HG03135 (cell line): ENCODE data around the gene NBPF9.
"Not testable (repeated sequence)": the region's sequence is repeated elsewhere in the genome, so short reads cannot be mapped to it uniquely, and the experiment has no call there.

Source experiments
- ATAC-seq: cut with Tn5 transposase; IDR thresholded peaks from one replicate; pipeline ENCODE4 v1.9.1; 2021; ENCODE audit warnings: mild to moderate bottlenecking, moderate library complexity; ENCODE audit not compliant: unreplicated experiment

The NBPF9 gene

DNA sequence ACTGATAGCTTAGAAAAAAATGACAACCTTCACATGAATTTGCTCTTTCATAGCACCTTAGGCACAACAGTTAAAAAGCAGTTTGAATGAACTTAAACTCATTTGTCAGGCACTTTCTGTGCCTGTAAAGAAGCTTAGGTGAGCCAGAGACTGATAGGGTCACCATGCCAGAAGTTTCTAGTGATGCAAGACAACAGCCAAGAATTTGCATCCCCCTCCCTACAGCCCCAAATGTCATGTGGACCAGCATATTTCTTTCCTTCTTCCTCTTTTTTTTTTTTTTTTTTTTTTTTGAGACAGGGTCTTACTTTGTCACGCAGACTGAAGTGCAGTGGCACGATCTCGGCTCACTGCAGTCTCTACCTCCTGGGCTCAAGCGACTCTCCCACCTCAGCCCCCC lies 89.8 kb downstream of the NBPF9 start:
- not testable (repeated sequence) for ATAC-seq

DNA sequence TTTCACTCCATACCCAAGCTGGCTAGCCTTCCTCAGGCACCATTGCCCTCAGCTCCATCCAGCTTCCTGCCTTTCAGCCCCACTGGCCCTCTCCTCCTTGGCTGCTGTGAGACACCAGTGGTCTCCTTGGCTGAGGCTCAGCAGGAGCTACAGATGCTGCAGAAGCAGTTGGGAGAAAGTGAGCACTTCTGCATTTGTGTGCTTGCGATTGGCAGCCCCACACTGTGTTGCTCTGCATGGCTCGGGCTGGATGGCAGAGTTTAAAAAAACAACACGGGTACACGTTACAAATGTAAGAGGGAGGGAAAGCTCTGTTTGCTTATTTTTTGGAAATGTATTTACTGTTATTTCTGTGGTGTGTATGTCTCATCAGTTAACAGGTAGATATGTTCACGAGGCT lies 90.8 kb downstream of the NBPF9 start:
- ATAC-seq: not testable (repeated sequence)

DNA sequence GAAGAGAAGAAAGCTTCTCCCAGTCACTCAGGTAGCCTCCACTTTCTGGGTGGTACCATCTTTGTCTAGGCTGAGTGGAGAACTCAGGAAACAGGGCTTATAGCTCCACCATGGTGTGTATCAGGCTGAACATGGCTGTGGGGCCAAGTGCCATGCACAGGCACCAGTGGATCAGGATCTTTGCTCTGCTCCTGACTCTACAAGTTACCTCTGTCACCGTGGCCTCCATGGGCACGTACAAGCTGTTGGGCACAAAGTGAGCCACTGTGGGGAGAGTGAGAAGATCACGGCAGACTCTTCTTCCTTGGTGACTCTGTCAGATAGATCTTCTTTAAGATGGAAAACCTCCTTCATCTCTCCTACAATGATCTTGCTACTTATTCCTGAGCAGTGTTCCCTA lies 93.6 kb downstream of the NBPF9 start:
- ATAC-seq: not testable (repeated sequence)

DNA sequence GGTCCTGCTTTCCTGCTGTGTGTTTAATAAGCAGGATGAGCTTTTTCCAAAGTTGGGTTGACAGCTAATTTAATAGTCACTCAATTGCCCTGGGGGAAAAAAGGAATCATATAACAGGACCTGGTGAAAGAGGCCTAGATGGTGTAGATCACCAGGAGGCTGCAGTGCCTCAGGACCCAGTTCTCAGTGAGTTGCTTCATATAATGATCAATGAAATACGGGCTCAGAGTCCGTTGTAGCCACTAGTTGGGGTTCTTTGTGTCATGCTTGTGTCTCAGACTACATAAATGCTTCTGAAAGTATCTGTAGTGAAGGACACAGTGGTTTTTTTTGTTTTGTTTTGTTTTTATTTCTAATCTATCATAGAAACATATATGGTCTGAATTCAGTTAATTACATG lies 94.6 kb downstream of the NBPF9 start:
- ATAC-seq: not testable (repeated sequence)

DNA sequence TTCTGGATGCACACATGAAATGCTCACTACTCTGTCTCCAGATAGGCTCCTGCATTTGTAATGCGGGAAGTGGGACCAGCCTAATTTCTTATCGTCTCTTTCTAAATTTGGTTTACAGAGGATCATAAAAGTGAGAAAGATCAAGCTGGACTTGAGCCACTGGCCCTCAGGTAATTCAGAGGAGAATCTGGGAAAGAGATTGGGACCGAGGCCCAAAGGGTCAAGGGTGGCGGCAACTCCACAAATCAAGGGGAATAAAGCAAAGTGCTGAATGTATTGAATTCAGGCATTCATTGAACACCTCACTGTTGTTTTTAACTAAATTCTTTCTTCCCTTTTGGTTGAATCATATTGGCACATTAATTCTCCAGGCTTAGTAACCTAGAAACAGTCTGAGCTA lies 95.0 kb downstream of the NBPF9 start:
- not testable (repeated sequence) for ATAC-seq
